BJ (cell line): ENCODE results near the gene TEX29. TPM values are rescaled to one million over a fixed set of nuclear protein-coding genes. Genes with fewer than 3 reads are reported as not detected.

Experiments used
- CTCF ChIA-PET: fragments of 350-600 bp; formaldehyde crosslinking; extraction: SDS; loops from one replicate; lab custom pipeline; 2021; ENCODE audit warnings: antibody characterized with exemption, inconsistent platforms; lab: Yijun Ruan, JAX
- POLR2A ChIA-PET: fragments of 300-600 bp; sonication (Branson Sonifier 250); formaldehyde crosslinking; extraction: SDS; loops from one replicate; lab custom pipeline; 2021; ENCODE audit warnings: antibody characterized with exemption; lab: Charles Lee
- DNase-seq: peaks from one replicate; pipeline ENCODE4 v3.0.0-alpha.2; 2011; ENCODE audit warnings: low read depth
- H3K27me3 ChIP-seq: 2 replicates; pipeline ENCODE4 v1.6.0; 2011; ENCODE audit warnings: low read length; ENCODE audit not compliant: control insufficient read depth, insufficient read depth
- H3K36me3 ChIP-seq: 2 replicates; pipeline ENCODE4 v1.5.1; 2011; ENCODE audit warnings: low read length; ENCODE audit not compliant: control insufficient read depth, insufficient read depth
- H3K4me3 ChIP-seq: 2 replicates; pipeline ENCODE4 v1.5.1; 2011; ENCODE audit warnings: low read depth, mild to moderate bottlenecking, control low read depth, low read length
- CTCF ChIP-seq: IDR thresholded peaks from 2 replicates; pipeline ENCODE4 v1.5.1; 2011; ENCODE audit warnings: low read depth, mild to moderate bottlenecking, control low read depth, inconsistent platforms, low read length, moderate library complexity; ENCODE audit not compliant: insufficient read depth
- polyA plus RNA-seq: library from polyadenylated mRNA; depleted of rRNA; stranded (reverse); fragments of >200 nt; gene quantifications from 2 replicates; pipeline ENCODE4 v1.2.3, GENCODE V29; 2011

TEX29 gene
- polyA plus RNA-seq, 1 experiment, result 0.17 TPM

DNA sequence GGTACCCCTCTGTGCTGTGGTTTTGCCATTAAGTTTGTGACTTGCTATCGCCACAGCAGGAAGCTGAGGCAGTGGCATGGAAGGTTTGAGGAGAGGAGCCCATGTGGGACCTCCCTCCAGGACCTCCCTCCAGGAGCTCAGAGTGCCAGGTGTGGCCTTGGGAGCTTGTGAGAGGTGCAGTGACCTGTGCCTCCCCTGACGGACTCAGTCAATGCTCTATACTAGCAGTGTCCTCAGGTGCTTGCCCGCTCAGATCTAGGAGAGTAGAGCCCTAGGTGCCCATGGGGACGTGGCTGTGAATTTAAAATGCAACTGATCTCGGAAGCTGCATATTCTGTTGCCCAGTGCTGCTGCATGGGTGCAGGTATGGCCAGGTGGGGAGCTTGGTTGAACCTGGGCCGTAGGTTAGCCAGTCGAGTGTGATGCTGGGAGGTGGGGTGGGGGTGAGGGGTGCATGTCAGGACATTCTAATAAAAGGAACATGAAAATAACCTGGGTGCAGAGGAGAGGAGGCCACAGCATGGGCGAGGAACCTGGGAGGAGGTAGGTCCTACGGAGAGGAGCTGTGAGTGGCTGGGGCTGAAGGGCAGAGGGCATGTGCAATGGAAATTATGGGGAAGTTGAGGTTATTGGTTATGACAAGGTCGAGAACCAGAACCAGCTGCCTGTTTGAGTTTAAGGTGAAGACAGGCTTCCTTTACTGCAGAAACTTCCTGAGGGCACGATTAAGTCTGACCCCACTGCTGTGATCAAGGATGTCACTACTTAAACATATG is 41.6 kb downstream of the TEX29 start:
- POLR2A ChIA-PET, result no interaction called here
- CTCF ChIA-PET, result no interaction called here
- no peak for TF ChIP-seq CTCF
- DNase-seq, result no peak
- H3K36me3 ChIP-seq, result no peaks in the 10 kb centered on the region
- H3K4me3 ChIP-seq, result no peak overlapping the region
- no peaks in the 10 kb centered on the region; the same call in 1 of the 2 replicates for H3K27me3 ChIP-seq

DNA sequence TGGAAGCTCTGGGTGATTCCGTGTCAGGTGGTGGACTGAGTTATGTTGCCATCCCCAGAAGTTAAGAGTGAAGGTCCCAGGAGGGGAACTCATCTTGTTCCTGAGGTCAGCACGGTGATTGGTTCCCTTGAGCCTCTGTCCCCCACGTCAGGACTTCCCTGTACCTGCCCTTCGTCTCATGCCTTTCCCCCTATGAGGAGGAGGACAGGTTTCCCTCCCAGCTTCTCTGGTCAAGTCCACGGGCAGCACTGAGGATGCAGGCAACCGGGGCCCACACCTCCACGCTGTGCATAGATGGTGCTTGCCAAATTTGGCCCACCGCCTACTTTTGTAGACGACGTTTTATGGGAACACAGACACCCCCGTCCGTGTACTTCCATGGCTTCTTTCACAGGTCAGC is 42.7 kb downstream of the TEX29 start:
- Histone ChIP-seq H3K27me3 (no peaks in the 10 kb centered on the region; the same call in 1 of the 2 replicates), H3K36me3 (no peaks in the 10 kb centered on the region), H3K4me3 (no peak overlapping the region)
- ChIA-PET POLR2A (no interaction called here), CTCF (no interaction called here)
- TF ChIP-seq CTCF, result no peak
- no peak for DNase-seq

- POLR2A ChIA-PET, result no interaction called here
- no peak for DNase-seq
- H3K36me3 ChIP-seq, result no peaks in the 10 kb centered on the region
- H3K27me3 ChIP-seq, result no peaks in the 10 kb centered on the region; the same call in 1 of the 2 replicates
- CTCF ChIA-PET, result no interaction called here
- H3K4me3 ChIP-seq, result no peak overlapping the region
- TF ChIP-seq CTCF, result no peak
Observed at GRCh38 chr13:111363591-111363990, 43.1 kb downstream of the TEX29 start.

GRCh38 chr13:111365149-111366005 is 44.9 kb downstream of the TEX29 start:
- Histone ChIP-seq H3K27me3 (no peaks in the 10 kb centered on the region; the same call in 1 of the 2 replicates), H3K36me3 (no peaks in the 10 kb centered on the region)
- CTCF ChIA-PET, result no interaction called here

More at GRCh38 chr13:111365149-111366005, 44.9 kb downstream of the TEX29 start:
- DNase-seq, result no peak
- no peak for TF ChIP-seq CTCF
- POLR2A ChIA-PET, result no interaction called here
- H3K4me3 ChIP-seq, result no peak overlapping the region
